Upper lobe of right lung (tissue), 1 donor: ENCODE measurements around the gene SGF29. TPM values are rescaled to one million over a fixed set of nuclear protein-coding genes. Genes with fewer than 3 reads are reported as not detected.
"Not testable (repeated sequence)": the region's sequence is repeated elsewhere in the genome, so short reads cannot be mapped to it uniquely, and the experiment has no call there.

Source experiments
- ATAC-seq: fragments of 200-7000 bp; cut with Tn5 transposase; one replicate; pipeline ENCODE4 v1.9.1; 2020; ENCODE audit warnings: mild to moderate bottlenecking, moderate library complexity
- DNase-seq: peaks from one replicate; pipeline ENCODE4 v3.0.0-alpha.2; 2020
- H3K27ac ChIP-seq: fragments of 200-600 bp; one replicate; pipeline ENCODE4 v1.8.0; 2022
- H3K27me3 ChIP-seq: fragments of 200-600 bp; one replicate; pipeline ENCODE4 v1.8.0; 2022; ENCODE audit warnings: mild to moderate bottlenecking
- H3K36me3 ChIP-seq: fragments of 200-600 bp; one replicate; pipeline ENCODE4 v1.8.0; 2022
- H3K4me1 ChIP-seq: fragments of 200-600 bp; one replicate; pipeline ENCODE4 v1.8.0; 2022
- H3K4me3 ChIP-seq: fragments of 200-600 bp; one replicate; pipeline ENCODE4 v1.8.0; 2022; ENCODE audit warnings: mild to moderate bottlenecking
- H3K9me3 ChIP-seq: fragments of 200-600 bp; one replicate; pipeline ENCODE4 v1.8.0; 2022
- CTCF ChIP-seq: fragments of 200-600 bp; IDR thresholded peaks from one replicate; pipeline ENCODE4 v1.8.0; 2022; ENCODE audit warnings: antibody characterized with exemption
- intact Hi-C: fragments of 100-400 bp; cut with DNase I; formaldehyde crosslinking; loops from one replicate; pipeline ENCODE4 v1.11.0; 2022
- total RNA-seq: library from RNA; stranded (reverse); fragmentation: NEBNext Ultra II Directional; extraction: Animal tissue kit (Norgen Biotek cat#: 25700); gene quantifications from one replicate; pipeline ENCODE4 v1.2.1, GENCODE V29; 2021
- donor health status: DM: no; HTN: yes; CAD: no; lungs with severe emphysema.

SGF29 gene
- total RNA-seq, 1 donor from 2014 or later = 33.5 TPM

GRCh38 chr16:28592511-28592910 is 38.8 kb downstream of the SGF29 start:
- Histone ChIP-seq H3K27ac (no peak overlapping the region), H3K27me3 (no peaks in the 10 kb centered on the region), H3K36me3 (peaks cover 40% of the 10 kb centered on the region), H3K4me3 (no peak overlapping the region), H3K4me1 (peaks cover 11% of the 10 kb centered on the region), H3K9me3 (no peaks in the 10 kb centered on the region)
- ATAC-seq (no peak), DNase-seq (no peak)
- no peak for TF ChIP-seq CTCF
- intact Hi-C loops = no loop called here

GRCh38 chr16:28592979-28593553 is 39.3 kb downstream of the SGF29 start:
- H3K36me3 ChIP-seq = peaks cover 35% of the 10 kb centered on the region
- DNase-seq = no peak
- no peak for ATAC-seq
- no peaks in the 10 kb centered on the region for H3K27me3 ChIP-seq
- H3K9me3 ChIP-seq = no peaks in the 10 kb centered on the region
- H3K27ac ChIP-seq = no peak overlapping the region
- peaks cover 16% of the 10 kb centered on the region for H3K4me1 ChIP-seq
- intact Hi-C loops = no loop called here
- no peak for TF ChIP-seq CTCF
- H3K4me3 ChIP-seq = no peak overlapping the region

GRCh38 chr16:28595451-28595850 is 41.7 kb downstream of the SGF29 start:
- Histone ChIP-seq H3K36me3 (peaks cover 12% of the 10 kb centered on the region), H3K4me1 (peaks cover 16% of the 10 kb centered on the region)
- H3K27ac ChIP-seq, H3K9me3 ChIP-seq, ATAC-seq, H3K27me3 ChIP-seq, intact Hi-C loops, H3K4me3 ChIP-seq, DNase-seq: not testable (repeated sequence)

- peaks cover 16% of the 10 kb centered on the region for H3K4me1 ChIP-seq
- no peak for TF ChIP-seq CTCF
- H3K36me3 ChIP-seq = peaks cover 5% of the 10 kb centered on the region
- no peaks in the 10 kb centered on the region for H3K9me3 ChIP-seq
- peak overlapping the region; percentile 41 for H3K4me3 ChIP-seq
- intact Hi-C loops = no loop called here
- ATAC-seq (peak; percentile 1), DNase-seq (peak; percentile 70)
- peak overlapping the region; percentile 72 for H3K27ac ChIP-seq
- no peaks in the 10 kb centered on the region for H3K27me3 ChIP-seq
Observed at GRCh38 chr16:28596115-28596630, 42.5 kb downstream of the SGF29 start.

- peak; percentile 89 for DNase-seq
- peak; percentile 81 for ATAC-seq
- Histone ChIP-seq H3K4me1 (peaks cover 16% of the 10 kb centered on the region), H3K36me3 (no peaks in the 10 kb centered on the region), H3K9me3 (no peaks in the 10 kb centered on the region), H3K4me3 (peak within 1 kb of the TSS; percentile 41), H3K27ac (peak within 1 kb of the TSS; percentile 72), H3K27me3 (no peaks in the 10 kb centered on the region)
- intact Hi-C loops = no loop called here
- TF ChIP-seq CTCF = no peak
Observed at GRCh38 chr16:28596840-28597691, 43.3 kb downstream of the SGF29 start, which contains the start of gene SULT1A2. Gene SULT1A2 (minus strand): TSS chr16:28597050. CDS start chr16:28595930, 1,120 bp downstream.

- peak; percentile 59 for ATAC-seq
- Histone ChIP-seq H3K4me1 (peaks cover 16% of the 10 kb centered on the region), H3K9me3 (no peaks in the 10 kb centered on the region), H3K27ac (peak overlapping the region; percentile 72), H3K27me3 (no peaks in the 10 kb centered on the region), H3K4me3 (no peak overlapping the region), H3K36me3 (no peaks in the 10 kb centered on the region)
- peak; percentile 19 for TF ChIP-seq CTCF
- intact Hi-C loops = no loop called here
- peak; percentile 84 for DNase-seq
Observed at GRCh38 chr16:28597692-28598261, 44.1 kb downstream of the SGF29 start.

GRCh38 chr16:28599377-28600285 is 45.9 kb downstream of the SGF29 start:
- H3K9me3 ChIP-seq, H3K27ac ChIP-seq, H3K27me3 ChIP-seq, intact Hi-C loops, DNase-seq, H3K4me3 ChIP-seq, H3K36me3 ChIP-seq: not testable (repeated sequence)
- H3K4me1 ChIP-seq = peaks cover 16% of the 10 kb centered on the region
- ATAC-seq = peak; percentile 75

GRCh38 chr16:28600965-28601364 is 47.2 kb downstream of the SGF29 start:
- H3K27ac ChIP-seq, ATAC-seq, intact Hi-C loops, DNase-seq, H3K9me3 ChIP-seq, H3K27me3 ChIP-seq, H3K36me3 ChIP-seq, H3K4me3 ChIP-seq: not testable (repeated sequence)
- H3K4me1 ChIP-seq = peaks cover 16% of the 10 kb centered on the region
